ENCODE results near the gene CD151. TPM values are rescaled to one million over a fixed set of nuclear protein-coding genes. Genes with fewer than 3 reads are reported as not detected.

The CD151 gene
- total RNA-seq, 1 experiment from 2014 or later: 296 TPM

DNA sequence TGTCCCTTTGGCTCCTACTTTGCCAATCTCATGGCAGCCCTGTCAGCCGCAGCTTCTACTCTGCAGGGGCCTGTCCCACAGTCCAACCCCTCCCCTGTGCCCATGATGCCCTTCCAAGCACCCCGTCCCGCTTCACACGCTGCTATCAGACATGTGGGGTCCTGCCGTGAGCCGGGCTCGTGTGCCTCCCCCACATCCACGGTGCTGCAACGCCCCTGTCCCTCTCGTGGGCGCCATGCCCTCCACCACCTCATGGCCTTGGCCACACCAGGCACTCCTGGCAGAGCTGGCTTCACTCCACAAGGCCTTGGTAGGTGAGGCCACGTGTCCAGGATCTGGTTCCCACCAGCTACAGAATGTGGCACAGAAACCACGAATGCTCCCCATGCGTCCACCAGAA is 54.8 kb downstream of the CD151 start:
- H3K9ac ChIP-seq (ENCODE audit: low read length): no peak overlapping the region
- no peaks in the 10 kb centered on the region for H3K27me3 ChIP-seq (ENCODE audit: insufficient read depth, low read length)
- no peak for DNase-seq (ENCODE audit: low read depth, low spot score)
- no peaks in the 10 kb centered on the region for H3K79me2 ChIP-seq (ENCODE audit: insufficient read depth, low read length)
- no peaks in the 10 kb centered on the region for H3K4me1 ChIP-seq (ENCODE audit: control insufficient read depth in 1 of 2, insufficient read depth in 2 of 2, low read length in 2 of 2)
- peaks cover 0 to 4% of the 10 kb centered on the region in 2 experiments; a peak in 2 of 4 replicates for H3K36me3 ChIP-seq (ENCODE audit: control insufficient read depth in 1 of 2, insufficient read depth in 2 of 2, low read length in 2 of 2)
- BruUV-seq (replicated peaks): no TSS peak
- H3K4me2 ChIP-seq (ENCODE audit: low read length): no peak overlapping the region
- H2AFZ ChIP-seq (ENCODE audit: low read depth, low read length, poor library complexity, severe bottlenecking): no peak overlapping the region
- RAD21 ChIA-PET (ENCODE audit: low non-redundant PET in 1 of 2, low total read pairs in 2 of 2, uncharacterized antibody in 2 of 2, unreplicated experiment in 2 of 2): no interaction called here
- intact Hi-C loops (cut with micrococcal nuclease): no loop called here
- no peaks in the 10 kb centered on the region for H4K20me1 ChIP-seq (ENCODE audit: insufficient read depth)
- H3K4me3 ChIP-seq (replicated peaks in 1 of 2; ENCODE audit: low read depth in 1 of 2, low read length in 2 of 2): no peak overlapping the region
- no peak for TF ChIP-seq TCF7L2 (IDR thresholded peaks at IDR 0.05; ENCODE audit: borderline replicate concordance, extremely low read depth, insufficient read depth, insufficient read length)
- no peak for TF ChIP-seq ZNF274 (IDR thresholded peaks at IDR 0.05; ENCODE audit: low read depth, low read length)
- TF ChIP-seq SP1 (IDR thresholded peaks at IDR 0.05; ENCODE audit: low read depth): no peak
- no peak for ATAC-seq
- POLR2A ChIA-PET: no interaction called here
- no peaks in the 10 kb centered on the region for H3K9me2 ChIP-seq (ENCODE audit: insufficient read depth)
- H3K9me3 ChIP-seq (ENCODE audit: control insufficient read depth in 1 of 2, insufficient read depth in 1 of 2, low read depth in 1 of 2, low read length in 2 of 2): no peaks in the 10 kb centered on the region
- CTCF ChIA-PET: no interaction called here
- no peak overlapping the region for H3K27ac ChIP-seq (ENCODE audit: low read depth, low read length)

Other genes starting within 250 kb of the CD151 start
- gene IRF7, start 217.0 kb upstream of the CD151 start, total RNA-seq (2021; ENCODE audit: unreplicated experiment): 15.2 TPM
- gene CDHR5, start 208.0 kb upstream of the CD151 start, total RNA-seq (2021; ENCODE audit: unreplicated experiment): not detected
- gene SCT, start 205.8 kb upstream of the CD151 start, total RNA-seq (2021; ENCODE audit: unreplicated experiment): not detected
- 2.4 TPM for gene DRD4, start 195.7 kb upstream of the CD151 start, total RNA-seq (2021; ENCODE audit: unreplicated experiment)
- 33.9 TPM for gene DEAF1, start 137.7 kb upstream of the CD151 start, total RNA-seq (2021; ENCODE audit: unreplicated experiment)
- gene TMEM80, start 137.1 kb upstream of the CD151 start, total RNA-seq (2021; ENCODE audit: unreplicated experiment): 18.4 TPM
- gene EPS8L2, start 126.7 kb upstream of the CD151 start, total RNA-seq (2021; ENCODE audit: unreplicated experiment): 157 TPM
- 242 TPM for gene TALDO1, start 85.5 kb upstream of the CD151 start, total RNA-seq (2021; ENCODE audit: unreplicated experiment)
- gene GATD1, start 55.5 kb upstream of the CD151 start, total RNA-seq (2021; ENCODE audit: unreplicated experiment): 88.7 TPM
- gene CEND1, start 42.9 kb upstream of the CD151 start, total RNA-seq (2021; ENCODE audit: unreplicated experiment): 0.27 TPM
- 62.0 TPM for gene SLC25A22, start 34.7 kb upstream of the CD151 start, total RNA-seq (2021; ENCODE audit: unreplicated experiment)
- gene PIDD1, start 27.7 kb upstream of the CD151 start, total RNA-seq (2021; ENCODE audit: unreplicated experiment): 41.5 TPM
- 3,615 TPM for gene RPLP2, start 23.0 kb upstream of the CD151 start, total RNA-seq (2021; ENCODE audit: unreplicated experiment)
- gene PNPLA2, start 14.0 kb upstream of the CD151 start, total RNA-seq (2021; ENCODE audit: unreplicated experiment): 124 TPM
- 11.8 TPM for gene CRACR2B, start 5.0 kb upstream of the CD151 start, total RNA-seq (2021; ENCODE audit: unreplicated experiment)
- 211 TPM for gene POLR2L, start 9.6 kb downstream of the CD151 start, total RNA-seq (2021; ENCODE audit: unreplicated experiment)
- gene TSPAN4, start 9.9 kb downstream of the CD151 start, total RNA-seq (2021; ENCODE audit: unreplicated experiment): 50.3 TPM
- gene CHID1, start 77.9 kb downstream of the CD151 start, total RNA-seq (2021; ENCODE audit: unreplicated experiment): 102 TPM
- 55.5 TPM for gene AP2A2, start 92.9 kb downstream of the CD151 start, total RNA-seq (2021; ENCODE audit: unreplicated experiment)
- gene MUC6, start 203.8 kb downstream of the CD151 start, total RNA-seq (2021; ENCODE audit: unreplicated experiment): 0.02 TPM
- gene MUC2, start 241.9 kb downstream of the CD151 start, total RNA-seq (2021; ENCODE audit: unreplicated experiment): 0.47 TPM